GM12874 (cell line): ENCODE data around the gene CAMK2G.

Source experiments
- CTCF ChIP-seq: IDR thresholded peaks from 2 replicates; pipeline ENCODE4 v1.5.1; 2011; ENCODE audit warnings: low read depth, mild to moderate bottlenecking, control low read depth, low read length, moderate library complexity; ENCODE audit not compliant: insufficient read depth

The CAMK2G gene

GRCh38 chr10:73859784-73860491, 14.4 kb downstream of the CAMK2G start:
- no peak for TF ChIP-seq CTCF

GRCh38 chr10:73859428-73859783, 14.9 kb downstream of the CAMK2G start:
- TF ChIP-seq CTCF, result no peak

GRCh38 chr10:73858750-73859427, 15.5 kb downstream of the CAMK2G start:
- TF ChIP-seq CTCF, result no peak

GRCh38 chr10:73858013-73858708, 16.2 kb downstream of the CAMK2G start:
- no peak for TF ChIP-seq CTCF

GRCh38 chr10:73857446-73857845, 16.9 kb downstream of the CAMK2G start:
- TF ChIP-seq CTCF, result no peak

- TF ChIP-seq CTCF, result no peak
Measured at GRCh38 chr10:73856261-73856660, 18.1 kb downstream of the CAMK2G start.

GRCh38 chr10:73855413-73855812, 18.9 kb downstream of the CAMK2G start:
- TF ChIP-seq CTCF, result no peak
